K562 (cell line): ENCODE results near the gene RBFA. TPM values are rescaled to one million over a fixed set of nuclear protein-coding genes. Genes with fewer than 3 reads are reported as not detected.

Source experiments
- CBX8 ChIP-seq: fragments of 200-600 bp; sonication (generic); IDR thresholded peaks from 2 replicates; pipeline ENCODE4 v1.6.1; 2012; ENCODE audit warnings: borderline replicate concordance, mixed run types, low read depth, mild to moderate bottlenecking, moderate library complexity, mixed read lengths, low read length, control low read depth, inconsistent platforms; ENCODE audit not compliant: poor library complexity, severe bottlenecking; ENCODE audit errors: extremely low read depth
- E2F3 ChIP-seq: fragments of 250-450 bp; sonication (Bioruptor Pico); IDR thresholded peaks from 2 replicates; pipeline ENCODE4 v1.4.0; 2020; ENCODE audit warnings: mild to moderate bottlenecking
- FOSL1 ChIP-seq: fragments of 200-800 bp; sonication (Bioruptor generic); conservative IDR thresholded peaks from 2 replicates; pipeline ENCODE4 v1.6.1; 2016; ENCODE audit warnings: missing genetic modification characterization, missing compliant biosample characterization
- HNRNPK ChIP-seq: fragments of 200-400 bp; formaldehyde crosslinking; IDR thresholded peaks from one replicate; pipeline ENCODE4 v1.6.1; 2018; ENCODE audit warnings: mild to moderate bottlenecking, low read depth, low read length; ENCODE audit not compliant: poor library complexity, severe bottlenecking
- PRMT5 ChIP-seq: sonication (generic); formaldehyde crosslinking; IDR thresholded peaks from 2 replicates; pipeline ENCODE4 v1.5.0; 2020; ENCODE audit warnings: missing genetic modification reagents
- ZFX ChIP-seq: sonication (generic); formaldehyde crosslinking; IDR thresholded peaks from 2 replicates; pipeline ENCODE4 v1.8.0; 2022; ENCODE audit warnings: mild to moderate bottlenecking, missing genetic modification reagents, moderate library complexity
- polyA plus RNA-seq, 8 experiments: library from polyadenylated mRNA; depleted of rRNA in 4 of 8; stranded (reverse) in 5 of 8; unstranded in 3 of 8; fragments of >200 nt; fragmentation: Nextera tagmentation in 2 of 8; fragmentation: Illumina TruSeq in 1 of 8; extraction: Ambion mirVana in 2 of 8; extraction: Trizol in 1 of 8; gene quantifications; 2 replicates each; pipeline versions ENCODE4 v1.2.1 to v1.2.3, GENCODE V29; 2011 to 2014; ENCODE audit warnings: inconsistent platforms in 1 of 8, missing spikeins in 1 of 8
- total RNA-seq, 7 experiments: library from RNA; depleted of rRNA in 6 of 7; stranded (reverse); fragments of >200 nt in 6 of 7; fragmentation: Illumina TruSeq in 2 of 7; extraction: Trizol in 2 of 7; gene quantifications; 2 replicates each; pipeline versions ENCODE4 v1.2.1 to v1.2.3, GENCODE V29; 2011 to 2021; ENCODE audit warnings: low replicate concordance in 1 of 7
- TF ChIP-seq, protein P1 (sequence below): fragments of 450-650 bp; IDR thresholded peaks from 2 replicates; pipeline ENCODE4 v1.6.1; 2017; ENCODE audit warnings: antibody characterized with exemption, mild to moderate bottlenecking
- TF ChIP-seq, protein P2 (sequence below), 2 experiments: IDR thresholded peaks; 2 replicates each; pipeline ENCODE4 v1.6.1; 2011; ENCODE audit warnings: borderline replicate concordance in 1 of 2, control low read depth in 1 of 2, low read depth in 1 of 2, low read length in 1 of 2, mild to moderate bottlenecking in 1 of 2, mixed read lengths in 1 of 2, moderate library complexity in 1 of 2; ENCODE audit not compliant: insufficient read depth in 1 of 2, insufficient read length in 1 of 2, poor library complexity in 1 of 2, severe bottlenecking in 1 of 2; ENCODE audit errors: extremely low read depth in 1 of 2

RBFA gene
- total and polyA plus RNA-seq, 9 of the 15 experiments (the other 6 are each of a cell fraction or from before 2014, with no cell fraction given) = 3.4 to 41.9 (median 25.8) TPM

DNA sequence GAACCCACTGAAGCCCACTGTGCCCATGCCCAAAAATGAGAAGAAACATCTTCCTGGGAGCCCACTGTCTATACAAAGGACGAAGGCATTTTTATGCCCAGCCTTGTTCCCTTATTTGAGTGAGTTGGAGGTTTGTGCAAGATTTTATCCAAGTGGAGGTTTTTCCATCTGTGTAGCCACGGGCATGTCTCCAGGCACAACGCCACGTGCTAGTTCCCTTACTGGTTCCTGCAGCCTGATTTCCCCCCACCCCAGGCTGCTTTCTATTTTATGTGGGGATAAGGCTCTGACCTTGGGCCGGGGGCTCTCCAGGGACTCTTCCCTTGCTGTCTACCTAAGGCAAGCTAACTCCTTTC is 23.7 kb upstream of the RBFA start (continued):
- TF ChIP-seq, protein P1, sequence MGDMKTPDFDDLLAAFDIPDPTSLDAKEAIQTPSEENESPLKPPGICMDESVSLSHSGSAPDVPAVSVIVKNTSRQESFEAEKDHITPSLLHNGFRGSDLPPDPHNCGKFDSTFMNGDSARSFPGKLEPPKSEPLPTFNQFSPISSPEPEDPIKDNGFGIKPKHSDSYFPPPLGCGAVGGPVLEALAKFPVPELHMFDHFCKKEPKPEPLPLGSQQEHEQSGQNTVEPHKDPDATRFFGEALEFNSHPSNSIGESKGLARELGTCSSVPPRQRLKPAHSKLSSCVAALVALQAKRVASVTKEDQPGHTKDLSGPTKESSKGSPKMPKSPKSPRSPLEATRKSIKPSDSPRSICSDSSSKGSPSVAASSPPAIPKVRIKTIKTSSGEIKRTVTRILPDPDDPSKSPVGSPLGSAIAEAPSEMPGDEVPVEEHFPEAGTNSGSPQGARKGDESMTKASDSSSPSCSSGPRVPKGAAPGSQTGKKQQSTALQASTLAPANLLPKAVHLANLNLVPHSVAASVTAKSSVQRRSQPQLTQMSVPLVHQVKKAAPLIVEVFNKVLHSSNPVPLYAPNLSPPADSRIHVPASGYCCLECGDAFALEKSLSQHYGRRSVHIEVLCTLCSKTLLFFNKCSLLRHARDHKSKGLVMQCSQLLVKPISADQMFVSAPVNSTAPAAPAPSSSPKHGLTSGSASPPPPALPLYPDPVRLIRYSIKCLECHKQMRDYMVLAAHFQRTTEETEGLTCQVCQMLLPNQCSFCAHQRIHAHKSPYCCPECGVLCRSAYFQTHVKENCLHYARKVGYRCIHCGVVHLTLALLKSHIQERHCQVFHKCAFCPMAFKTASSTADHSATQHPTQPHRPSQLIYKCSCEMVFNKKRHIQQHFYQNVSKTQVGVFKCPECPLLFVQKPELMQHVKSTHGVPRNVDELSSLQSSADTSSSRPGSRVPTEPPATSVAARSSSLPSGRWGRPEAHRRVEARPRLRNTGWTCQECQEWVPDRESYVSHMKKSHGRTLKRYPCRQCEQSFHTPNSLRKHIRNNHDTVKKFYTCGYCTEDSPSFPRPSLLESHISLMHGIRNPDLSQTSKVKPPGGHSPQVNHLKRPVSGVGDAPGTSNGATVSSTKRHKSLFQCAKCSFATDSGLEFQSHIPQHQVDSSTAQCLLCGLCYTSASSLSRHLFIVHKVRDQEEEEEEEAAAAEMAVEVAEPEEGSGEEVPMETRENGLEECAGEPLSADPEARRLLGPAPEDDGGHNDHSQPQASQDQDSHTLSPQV = 0 out of 2 replicates have a peak, but pooled peaks have one; percentile 14
- no peak for TF ChIP-seq HNRNPK
- TF ChIP-seq ZFX (CRISPR knock-in tag) = peak; percentile 10; the same call in 1 of the 2 replicates
- no peak for TF ChIP-seq E2F3 (CRISPR knock-in tag)
- no peak for TF ChIP-seq CBX8
- TF ChIP-seq, protein P2, sequence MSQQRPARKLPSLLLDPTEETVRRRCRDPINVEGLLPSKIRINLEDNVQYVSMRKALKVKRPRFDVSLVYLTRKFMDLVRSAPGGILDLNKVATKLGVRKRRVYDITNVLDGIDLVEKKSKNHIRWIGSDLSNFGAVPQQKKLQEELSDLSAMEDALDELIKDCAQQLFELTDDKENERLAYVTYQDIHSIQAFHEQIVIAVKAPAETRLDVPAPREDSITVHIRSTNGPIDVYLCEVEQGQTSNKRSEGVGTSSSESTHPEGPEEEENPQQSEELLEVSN (IDR thresholded peaks at IDR 0.05; ENCODE audit: borderline replicate concordance in 1 of 2, extremely low read depth in 1 of 2, insufficient read depth in 1 of 2, insufficient read length in 1 of 2, low read depth in 1 of 2, low read length in 1 of 2, poor library complexity in 1 of 2, severe bottlenecking in 1 of 2) = peak in 1 of 2 experiments; percentile 52
- TF ChIP-seq PRMT5 (CRISPR knock-in tag) = no peak
- peak; percentile 50 for TF ChIP-seq FOSL1 (tag)
- TF ChIP-seq, all 486 proteins: peak for 6
